Ovary (tissue), 3 donors: ENCODE results near the gene THSD7A.

Experiments used
- CTCF ChIP-seq, 3 donors: fragments of 450-650 bp in 2 of 3; fragments of 200-600 bp in 1 of 3; IDR thresholded peaks; one replicate each; pipeline versions ENCODE4 v1.5.1 to v1.8.0; 2016 to 2022; ENCODE audit warnings: antibody characterized with exemption in 3 of 3, mild to moderate bottlenecking in 1 of 3
- POLR2A ChIP-seq: fragments of 450-650 bp; IDR thresholded peaks from one replicate; pipeline ENCODE4 v1.6.1; 2017; ENCODE audit warnings: antibody characterized with exemption, mild to moderate bottlenecking, moderate library complexity
- donor health status: DM: no; HTN: no; CAD: no.

GRCh38 chr7:11557627-11558026 lies 274.4 kb downstream of the THSD7A start:
- TF ChIP-seq CTCF (IDR thresholded peaks at IDR 0.05) (no peak), POLR2A (no peak)
